Effector memory CD8-positive, alpha-beta T cell (primary cell): ENCODE results near the gene UHRF1.
"Not testable (repeated sequence)": the region's sequence is repeated elsewhere in the genome, so short reads cannot be mapped to it uniquely, and the experiment has no call there.

Source experiments
- ATAC-seq: fragments of 150-1000 bp; cut with Tn5 transposase; replicated peaks from 2 replicates; pipeline ENCODE4 v1.10.0; 2021; ENCODE audit warnings: mild to moderate bottlenecking, moderate library complexity
- DNase-seq, 3 experiments: peaks; one replicate each; pipeline ENCODE4 v3.0.0; 2021
- H3K27ac Mint-ChIP-seq, 2 donors: one replicate each; pipeline ENCODE4 v1.8.0; 2022; ENCODE audit warnings: mild to moderate bottlenecking in 2 of 2, mixed read lengths in 2 of 2, moderate library complexity in 2 of 2
- H3K27me3 Mint-ChIP-seq, 2 donors: one replicate each; pipeline ENCODE4 v1.8.0; 2022; ENCODE audit warnings: mixed read lengths in 2 of 2
- H3K36me3 Mint-ChIP-seq: one replicate; pipeline ENCODE4 v1.8.0; 2022; ENCODE audit warnings: mild to moderate bottlenecking, moderate library complexity, mixed read lengths; ENCODE audit not compliant: insufficient read depth
- H3K4me1 Mint-ChIP-seq, 2 donors: one replicate each; pipeline ENCODE4 v1.8.0; 2022; ENCODE audit warnings: low read depth in 2 of 2, mixed read lengths in 2 of 2
- H3K4me3 Mint-ChIP-seq, 2 donors: one replicate each; pipeline ENCODE4 v1.8.0; 2022; ENCODE audit warnings: mild to moderate bottlenecking in 2 of 2, mixed read lengths in 2 of 2, moderate library complexity in 2 of 2
- H3K9me3 Mint-ChIP-seq, 2 donors: one replicate each; pipeline ENCODE4 v1.8.0; 2022; ENCODE audit warnings: mixed read lengths in 2 of 2

Gene UHRF1

GRCh38 chr19:4882874-4883273 is 26.4 kb upstream of the UHRF1 start:
- not testable (repeated sequence) for H3K9me3 Mint-ChIP-seq, H3K36me3 Mint-ChIP-seq, H3K4me3 Mint-ChIP-seq, H3K27me3 Mint-ChIP-seq, DNase-seq, H3K4me1 Mint-ChIP-seq, H3K27ac Mint-ChIP-seq, ATAC-seq

DNA sequence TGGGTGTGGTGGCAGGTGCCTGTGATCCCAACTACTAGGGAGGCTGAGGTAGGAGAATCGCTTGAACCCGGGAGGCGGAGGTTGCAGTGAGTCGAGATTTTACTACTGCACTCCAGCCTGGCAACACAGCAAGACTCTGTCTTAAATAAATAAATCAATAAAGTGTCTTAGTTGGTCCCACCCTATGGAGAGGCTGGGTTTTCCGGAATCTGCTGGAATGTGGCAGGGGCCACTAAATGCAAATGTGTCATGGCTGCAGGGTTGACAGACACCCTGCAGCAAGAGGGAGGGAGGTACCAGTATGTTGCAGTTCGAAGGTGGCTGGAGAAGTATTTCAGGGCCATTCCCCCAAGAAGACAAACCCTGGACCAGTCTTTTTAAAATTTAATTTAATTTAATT is 24.3 kb upstream of the UHRF1 start:
- not testable (repeated sequence) for H3K4me1 Mint-ChIP-seq, DNase-seq, H3K9me3 Mint-ChIP-seq, H3K4me3 Mint-ChIP-seq, H3K36me3 Mint-ChIP-seq, H3K27ac Mint-ChIP-seq, ATAC-seq, H3K27me3 Mint-ChIP-seq

DNA sequence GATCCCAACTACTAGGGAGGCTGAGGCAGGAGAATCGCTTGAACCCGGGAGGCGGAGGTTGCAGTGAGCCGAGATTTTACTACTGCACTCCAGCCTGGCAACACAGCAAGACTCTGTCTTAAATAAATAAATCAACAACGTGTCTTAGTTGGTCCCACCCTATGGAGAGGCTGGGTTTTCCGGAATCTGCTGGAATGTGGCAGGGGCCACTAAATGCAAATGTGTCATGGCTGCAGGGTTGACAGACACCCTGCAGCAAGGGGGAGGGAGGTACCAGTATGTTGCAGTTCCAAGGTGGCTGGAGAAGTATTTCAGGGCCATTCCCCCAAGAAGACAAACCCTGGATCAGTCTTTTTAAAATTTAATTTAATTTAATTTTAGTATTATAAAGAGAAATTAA is 21.5 kb upstream of the UHRF1 start:
- H3K4me3 Mint-ChIP-seq, H3K4me1 Mint-ChIP-seq, ATAC-seq, H3K9me3 Mint-ChIP-seq, H3K27ac Mint-ChIP-seq, DNase-seq, H3K27me3 Mint-ChIP-seq: not testable (repeated sequence)
- peaks cover 18% of the 10 kb centered on the region for H3K36me3 Mint-ChIP-seq

DNA sequence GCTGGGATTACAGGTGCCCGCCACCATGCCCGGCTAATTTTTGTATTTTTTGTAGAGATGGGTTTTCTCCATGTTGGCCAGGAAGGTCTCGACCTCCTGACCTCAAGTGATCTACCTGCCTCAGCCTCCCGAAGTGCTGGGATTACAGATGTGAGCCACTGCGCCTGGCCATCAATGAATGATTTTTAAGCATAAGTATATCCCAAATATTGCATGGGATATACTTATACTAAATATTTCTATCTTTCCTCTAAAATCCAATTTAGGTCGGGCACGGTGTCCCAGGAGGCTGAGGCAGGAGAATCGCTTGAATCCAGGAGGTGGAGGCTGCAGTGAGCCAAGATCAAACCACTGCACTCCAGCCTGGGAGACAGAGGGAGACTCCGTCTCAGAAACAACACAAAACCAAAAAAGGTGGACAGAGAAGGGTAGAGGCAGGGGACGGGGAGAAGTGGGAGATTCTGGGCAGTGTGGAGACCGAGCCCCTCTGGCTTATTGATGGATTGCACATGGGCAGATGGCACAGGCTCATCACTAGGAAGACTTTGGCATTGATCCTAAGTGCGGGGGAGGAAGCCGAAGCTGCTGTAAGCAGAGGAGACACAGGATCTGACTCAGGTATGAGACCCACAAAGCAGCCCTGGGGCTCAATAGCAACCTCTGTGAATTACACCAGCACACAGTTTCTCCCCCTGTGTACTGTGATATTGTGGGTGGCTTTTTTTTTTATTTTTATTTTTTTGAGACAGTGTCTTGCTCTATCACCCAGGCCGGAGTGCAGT is 20.1 kb upstream of the UHRF1 start:
- ATAC-seq (no peak), DNase-seq (no peak)
- Mint-ChIP-seq H3K9me3 (no peaks in the 10 kb centered on the region), H3K4me1 (peaks cover 0 to 4% of the 10 kb centered on the region in 2 donors), H3K4me3 (no peak overlapping the region), H3K27me3 (no peaks in the 10 kb centered on the region), H3K27ac (peak overlapping the region in 1 of 2 donors; percentile 44), H3K36me3 (peaks cover 22% of the 10 kb centered on the region)

DNA sequence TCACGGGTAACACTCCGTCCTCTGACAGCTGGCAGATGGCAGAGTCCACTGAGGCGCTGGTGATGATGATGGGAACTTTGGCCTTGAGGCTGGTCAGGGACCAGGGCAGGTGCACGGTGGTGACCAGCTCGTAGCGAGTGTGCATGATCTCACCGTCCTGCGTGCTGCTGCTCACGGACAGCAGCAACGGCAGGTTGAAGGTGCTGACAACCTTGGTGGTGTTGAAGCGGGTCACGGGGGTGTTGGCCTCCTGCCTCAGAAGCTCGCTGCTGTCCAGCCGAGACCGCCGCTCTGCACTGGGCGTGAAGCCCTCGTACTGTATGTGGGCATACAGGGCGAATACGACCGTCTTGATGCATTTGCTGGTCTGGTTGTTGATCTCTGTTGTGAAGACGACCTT is 18.2 kb upstream of the UHRF1 start:
- ATAC-seq, result no peak
- Mint-ChIP-seq H3K36me3 (peaks cover 31% of the 10 kb centered on the region), H3K4me1 (peaks cover 2 to 7% of the 10 kb centered on the region in 2 donors), H3K27me3 (no peaks in the 10 kb centered on the region), H3K27ac (no peak overlapping the region), H3K4me3 (no peak overlapping the region), H3K9me3 (no peaks in the 10 kb centered on the region)
- DNase-seq, result no peak

GRCh38 chr19:4892962-4893361 is 16.3 kb upstream of the UHRF1 start:
- not testable (repeated sequence) for H3K4me3 Mint-ChIP-seq, H3K4me1 Mint-ChIP-seq, H3K27me3 Mint-ChIP-seq, DNase-seq, ATAC-seq, H3K9me3 Mint-ChIP-seq
- Mint-ChIP-seq H3K27ac (peak overlapping the region in 1 of 2 donors; percentile 85), H3K36me3 (peaks cover 34% of the 10 kb centered on the region)

DNA sequence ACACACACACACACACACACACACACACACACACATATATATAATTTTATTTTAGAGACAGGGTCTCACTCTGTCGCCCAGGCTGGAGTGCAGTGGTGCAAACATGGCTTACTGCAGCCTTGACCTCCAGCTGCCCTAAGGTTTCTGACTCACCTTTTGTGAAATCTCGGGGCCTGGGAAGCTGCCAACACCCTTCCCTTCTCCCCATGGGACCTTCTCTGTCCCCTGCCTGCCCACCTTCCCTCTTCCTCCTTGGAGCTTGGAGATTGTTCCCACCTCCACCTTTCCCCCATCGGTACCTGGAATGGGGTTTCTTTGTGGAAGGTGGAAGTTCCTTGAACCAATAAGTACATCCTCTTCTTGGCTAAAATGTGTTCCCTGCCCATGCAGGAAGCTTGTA is 12.9 kb upstream of the UHRF1 start:
- Mint-ChIP-seq H3K4me3 (no peak overlapping the region), H3K27ac (peak overlapping the region in 1 of 2 donors; percentile 15), H3K4me1 (peaks cover 2 to 3% of the 10 kb centered on the region in 2 donors), H3K36me3 (peaks cover 23% of the 10 kb centered on the region), H3K27me3 (no peaks in the 10 kb centered on the region), H3K9me3 (no peaks in the 10 kb centered on the region)
- DNase-seq (no peak), ATAC-seq (no peak)

DNA sequence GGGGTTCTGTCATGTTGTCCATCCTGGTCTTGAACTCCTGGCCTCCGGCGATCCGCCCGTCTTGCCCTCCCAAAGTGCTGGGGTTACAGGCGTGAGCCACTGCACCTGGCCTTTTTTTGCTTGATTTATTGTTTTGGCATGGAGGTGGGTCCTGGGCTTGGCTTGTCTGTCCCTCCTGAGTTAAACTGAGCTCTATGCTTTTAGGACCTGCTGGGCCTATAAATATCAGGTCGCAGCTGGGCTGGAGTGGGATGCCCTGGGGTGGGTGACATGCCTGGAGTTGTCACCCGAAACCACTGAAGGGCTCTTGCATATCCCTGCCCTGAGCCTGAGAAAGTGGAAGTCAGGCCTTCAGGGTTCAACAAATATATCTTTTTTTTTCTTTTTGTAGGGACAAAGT is 12.2 kb upstream of the UHRF1 start:
- no peaks in the 10 kb centered on the region for H3K9me3 Mint-ChIP-seq
- H3K4me3 Mint-ChIP-seq, result no peak overlapping the region
- H3K27me3 Mint-ChIP-seq, result no peaks in the 10 kb centered on the region
- H3K27ac Mint-ChIP-seq, result no peak overlapping the region
- no peak for ATAC-seq
- peaks cover 2 to 7% of the 10 kb centered on the region in 2 donors for H3K4me1 Mint-ChIP-seq
- peaks cover 26% of the 10 kb centered on the region for H3K36me3 Mint-ChIP-seq
- DNase-seq, result no peak

GRCh38 chr19:4900879-4901278 is 8.4 kb upstream of the UHRF1 start:
- not testable (repeated sequence) for ATAC-seq, H3K27ac Mint-ChIP-seq, H3K9me3 Mint-ChIP-seq, H3K4me1 Mint-ChIP-seq, H3K27me3 Mint-ChIP-seq, H3K4me3 Mint-ChIP-seq, DNase-seq
- peaks cover 18% of the 10 kb centered on the region for H3K36me3 Mint-ChIP-seq

- no peaks in the 10 kb centered on the region for H3K9me3 Mint-ChIP-seq
- no peaks in the 10 kb centered on the region for H3K27me3 Mint-ChIP-seq
- no peak for ATAC-seq
- H3K36me3 Mint-ChIP-seq, result peaks cover 17% of the 10 kb centered on the region
- H3K27ac Mint-ChIP-seq, result no peak within 1 kb of the TSS
- H3K4me1 Mint-ChIP-seq, result peaks cover 6 to 10% of the 10 kb centered on the region in 2 donors
- no peak for DNase-seq
- no peak within 1 kb of the TSS for H3K4me3 Mint-ChIP-seq
These were observed 6.5 kb upstream of the UHRF1 start, which contains the start of gene ARRDC5 for GRCh38 chr19:4902796-4903195. Gene ARRDC5 (minus strand): TSS chr19:4902896. CDS start chr19:4902825, 71 bp downstream.

DNA sequence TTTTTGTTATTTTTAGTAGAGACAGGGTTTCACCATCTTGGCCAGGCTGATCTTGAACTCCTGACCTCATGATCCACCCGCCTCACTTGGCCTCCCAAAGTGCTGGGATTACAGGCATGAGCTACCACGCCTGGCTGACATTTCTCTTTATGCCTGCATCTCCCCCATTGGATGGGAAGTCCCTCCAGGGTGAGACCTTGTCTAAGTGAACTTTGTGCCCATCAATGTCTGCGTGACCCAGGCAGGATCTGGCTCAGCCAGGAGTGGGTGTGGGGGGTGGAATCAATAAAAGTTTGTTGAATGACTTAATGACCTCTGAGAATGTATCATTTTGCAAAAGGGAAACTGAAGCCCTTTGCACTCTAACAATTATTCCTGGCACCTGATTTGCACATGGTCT is 4.8 kb upstream of the UHRF1 start:
- DNase-seq, result no peak
- no peak overlapping the region for H3K4me3 Mint-ChIP-seq
- H3K9me3 Mint-ChIP-seq, result no peaks in the 10 kb centered on the region
- H3K4me1 Mint-ChIP-seq, result peaks cover 14 to 18% of the 10 kb centered on the region in 2 donors
- no peaks in the 10 kb centered on the region for H3K27me3 Mint-ChIP-seq
- H3K36me3 Mint-ChIP-seq, result peaks cover 21% of the 10 kb centered on the region
- ATAC-seq, result no peak
- no peak overlapping the region for H3K27ac Mint-ChIP-seq

GRCh38 chr19:4906963-4907362 is 2.3 kb upstream of the UHRF1 start:
- Mint-ChIP-seq H3K4me3 (no peak overlapping the region), H3K9me3 (no peaks in the 10 kb centered on the region), H3K27ac (no peak overlapping the region), H3K4me1 (peaks cover 26 to 30% of the 10 kb centered on the region in 2 donors), H3K36me3 (peaks cover 25% of the 10 kb centered on the region), H3K27me3 (no peaks in the 10 kb centered on the region)
- ATAC-seq, result no peak
- no peak for DNase-seq

GRCh38 chr19:4908360-4908759 is 941 bp upstream of the UHRF1 start:
- peaks cover 31 to 39% of the 10 kb centered on the region in 2 donors for H3K4me1 Mint-ChIP-seq
- ATAC-seq (no peak), DNase-seq (no peak)
- H3K36me3 Mint-ChIP-seq, result peaks cover 27% of the 10 kb centered on the region
- peak overlapping the region; percentile 78 to 97 for H3K4me3 Mint-ChIP-seq
- peak overlapping the region; percentile 77 to 86 for H3K27ac Mint-ChIP-seq
- no peaks in the 10 kb centered on the region for H3K27me3 Mint-ChIP-seq
- H3K9me3 Mint-ChIP-seq, result no peaks in the 10 kb centered on the region

GRCh38 chr19:4908781-4909155 is 533 bp upstream of the UHRF1 start:
- H3K27me3 Mint-ChIP-seq, result no peaks in the 10 kb centered on the region
- peak overlapping the region; percentile 77 to 86 for H3K27ac Mint-ChIP-seq

More at GRCh38 chr19:4908781-4909155, 533 bp upstream of the UHRF1 start:
- H3K36me3 Mint-ChIP-seq, result peaks cover 31% of the 10 kb centered on the region
- peaks cover 31 to 40% of the 10 kb centered on the region in 2 donors for H3K4me1 Mint-ChIP-seq
- H3K9me3 Mint-ChIP-seq, result no peaks in the 10 kb centered on the region
- peak overlapping the region; percentile 78 to 97 for H3K4me3 Mint-ChIP-seq
- DNase-seq, result no peak
- ATAC-seq, result no peak
